Astrocyte (in vitro differentiated cells and primary cell): Measurements from ENCODE around the gene KDM4B. TPM values are rescaled to one million over a fixed set of nuclear protein-coding genes. Genes with fewer than 3 reads are reported as not detected.

Experiments
- DNase-seq: peaks from one replicate; pipeline ENCODE4 v3.0.0-alpha.2; 2010; ENCODE audit warnings: low read depth
- FAIRE-seq: peaks from 2 replicates; lab custom pipeline; 2011; peaks lifted over from hg19 to GRCh38; lab: Jason Lieb, UNC
- H2AFZ ChIP-seq: 2 replicates; pipeline ENCODE4 v1.6.0; 2012; ENCODE audit warnings: low read depth, low read length, inconsistent platforms
- H3K27ac ChIP-seq: 2 replicates; pipeline ENCODE4 v1.5.1; 2011; ENCODE audit warnings: low read depth, low read length, inconsistent platforms
- H3K27me3 ChIP-seq: 2 replicates; pipeline ENCODE4 v1.6.0; 2011; ENCODE audit warnings: low read length, inconsistent platforms; ENCODE audit not compliant: insufficient read depth
- H3K36me3 ChIP-seq: 2 replicates; pipeline ENCODE4 v1.5.1; 2011; ENCODE audit warnings: low read length, inconsistent platforms; ENCODE audit not compliant: insufficient read depth
- H3K4me1 ChIP-seq: 2 replicates; pipeline ENCODE4 v1.5.1; 2011; ENCODE audit warnings: low read length, inconsistent platforms; ENCODE audit not compliant: insufficient read depth
- H3K4me2 ChIP-seq: 2 replicates; pipeline ENCODE4 v1.6.0; 2012; ENCODE audit warnings: low read length, inconsistent platforms
- H3K4me3 ChIP-seq: 2 replicates; pipeline ENCODE4 v1.5.1; 2011; ENCODE audit warnings: low read depth, mild to moderate bottlenecking, low read length, inconsistent platforms; ENCODE audit not compliant: insufficient read depth
- H3K79me2 ChIP-seq: 2 replicates; pipeline ENCODE4 v1.6.0; 2012; ENCODE audit warnings: mild to moderate bottlenecking, low read length, inconsistent platforms; ENCODE audit not compliant: insufficient read depth
- H3K9ac ChIP-seq: 2 replicates; pipeline ENCODE4 v1.6.0; 2012; ENCODE audit warnings: mild to moderate bottlenecking, low read length, inconsistent platforms
- H3K9me3 ChIP-seq: 2 replicates; pipeline ENCODE4 v1.5.1; 2012; ENCODE audit warnings: low read depth, mild to moderate bottlenecking, low read length, inconsistent platforms; ENCODE audit not compliant: insufficient read depth
- H4K20me1 ChIP-seq: 2 replicates; pipeline ENCODE4 v1.6.0; 2012; ENCODE audit warnings: low read length, inconsistent platforms; ENCODE audit not compliant: insufficient read depth
- H3K27ac Mint-ChIP-seq: one replicate; pipeline ENCODE4 v1.8.0; 2021; ENCODE audit warnings: mild to moderate bottlenecking, mixed read lengths; ENCODE audit not compliant: unreplicated experiment
- H3K27me3 Mint-ChIP-seq: one replicate; pipeline ENCODE4 v1.8.0; 2021; ENCODE audit warnings: low read depth, mixed read lengths; ENCODE audit not compliant: unreplicated experiment
- H3K36me3 Mint-ChIP-seq: one replicate; pipeline ENCODE4 v1.8.0; 2021; ENCODE audit warnings: low read depth, mixed read lengths; ENCODE audit not compliant: unreplicated experiment
- H3K4me1 Mint-ChIP-seq: one replicate; pipeline ENCODE4 v1.8.0; 2021; ENCODE audit warnings: low read depth, mixed read lengths; ENCODE audit not compliant: unreplicated experiment
- H3K4me3 Mint-ChIP-seq: one replicate; pipeline ENCODE4 v1.8.0; 2021; ENCODE audit warnings: mild to moderate bottlenecking, moderate library complexity, mixed read lengths; ENCODE audit not compliant: unreplicated experiment
- H3K9me3 Mint-ChIP-seq: one replicate; pipeline ENCODE4 v1.8.0; 2021; ENCODE audit warnings: mild to moderate bottlenecking, mixed read lengths; ENCODE audit not compliant: unreplicated experiment
- EZH2 ChIP-seq: IDR thresholded peaks from 2 replicates; pipeline ENCODE4 v1.6.1; 2012; ENCODE audit warnings: mild to moderate bottlenecking, low read length, inconsistent platforms; ENCODE audit not compliant: insufficient read depth
- total RNA-seq: library from RNA; stranded (reverse); gene quantifications from 2 replicates; pipeline ENCODE4 v1.2.1, GENCODE V29; 2021
- TF ChIP-seq, protein P1 (sequence below): IDR thresholded peaks from 2 replicates; pipeline ENCODE4 v1.5.1; 2011; ENCODE audit warnings: low read depth, mild to moderate bottlenecking, inconsistent platforms, low read length, moderate library complexity; ENCODE audit not compliant: insufficient read depth

The KDM4B gene
- total RNA-seq, 1 donor from 2014 or later, result 55.2 TPM

DNA sequence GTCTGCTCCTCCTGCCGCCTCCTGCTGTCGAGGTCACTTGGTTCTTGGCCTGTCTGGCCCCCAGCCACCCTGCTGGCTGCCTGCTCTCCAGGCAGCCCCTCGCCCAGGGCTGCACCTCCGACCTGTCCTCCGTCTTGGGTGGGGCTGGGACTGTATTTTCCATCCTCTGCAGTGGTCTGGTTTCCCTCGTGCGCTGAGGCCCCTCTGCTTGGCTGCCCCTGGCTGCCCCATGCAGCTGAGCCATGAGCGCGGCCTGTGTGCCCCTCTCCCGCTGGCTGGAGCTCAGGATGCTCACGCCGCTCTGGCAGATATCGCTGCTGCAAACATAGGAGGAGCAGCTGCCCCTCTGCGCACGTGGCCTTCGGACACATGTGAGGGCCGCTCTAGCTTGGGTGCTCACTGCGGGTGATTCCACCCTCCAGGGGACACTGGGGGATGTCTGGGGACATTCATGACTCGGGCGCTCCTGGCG lies 45.6 kb upstream of the KDM4B start:
- no peak for DNase-seq
- H3K27ac Mint-ChIP-seq, result no peak overlapping the region
- no peak overlapping the region for H3K4me3 ChIP-seq
- no peaks in the 10 kb centered on the region for H3K9me3 ChIP-seq
- H3K27me3 ChIP-seq, result no peaks in the 10 kb centered on the region
- no peak overlapping the region for H3K4me3 Mint-ChIP-seq
- H3K27me3 Mint-ChIP-seq, result no peaks in the 10 kb centered on the region
- FAIRE-seq, result no peak
- TF ChIP-seq, protein P1, sequence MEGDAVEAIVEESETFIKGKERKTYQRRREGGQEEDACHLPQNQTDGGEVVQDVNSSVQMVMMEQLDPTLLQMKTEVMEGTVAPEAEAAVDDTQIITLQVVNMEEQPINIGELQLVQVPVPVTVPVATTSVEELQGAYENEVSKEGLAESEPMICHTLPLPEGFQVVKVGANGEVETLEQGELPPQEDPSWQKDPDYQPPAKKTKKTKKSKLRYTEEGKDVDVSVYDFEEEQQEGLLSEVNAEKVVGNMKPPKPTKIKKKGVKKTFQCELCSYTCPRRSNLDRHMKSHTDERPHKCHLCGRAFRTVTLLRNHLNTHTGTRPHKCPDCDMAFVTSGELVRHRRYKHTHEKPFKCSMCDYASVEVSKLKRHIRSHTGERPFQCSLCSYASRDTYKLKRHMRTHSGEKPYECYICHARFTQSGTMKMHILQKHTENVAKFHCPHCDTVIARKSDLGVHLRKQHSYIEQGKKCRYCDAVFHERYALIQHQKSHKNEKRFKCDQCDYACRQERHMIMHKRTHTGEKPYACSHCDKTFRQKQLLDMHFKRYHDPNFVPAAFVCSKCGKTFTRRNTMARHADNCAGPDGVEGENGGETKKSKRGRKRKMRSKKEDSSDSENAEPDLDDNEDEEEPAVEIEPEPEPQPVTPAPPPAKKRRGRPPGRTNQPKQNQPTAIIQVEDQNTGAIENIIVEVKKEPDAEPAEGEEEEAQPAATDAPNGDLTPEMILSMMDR, result no peak
- TF ChIP-seq EZH2, result no peak
- H3K9ac ChIP-seq, result no peak overlapping the region
- H2AFZ ChIP-seq, result no peak overlapping the region
- H3K4me1 ChIP-seq, result peaks cover 11% of the 10 kb centered on the region
- no peak overlapping the region for H3K4me2 ChIP-seq
- peaks cover 5% of the 10 kb centered on the region for H3K4me1 Mint-ChIP-seq
- H3K79me2 ChIP-seq, result peaks cover 89% of the 10 kb centered on the region
- H3K36me3 Mint-ChIP-seq, result no peaks in the 10 kb centered on the region
- peaks cover 7% of the 10 kb centered on the region for H3K36me3 ChIP-seq
- H3K9me3 Mint-ChIP-seq, result no peaks in the 10 kb centered on the region
- H4K20me1 ChIP-seq, result peaks cover 24% of the 10 kb centered on the region
- no peak overlapping the region for H3K27ac ChIP-seq

DNA sequence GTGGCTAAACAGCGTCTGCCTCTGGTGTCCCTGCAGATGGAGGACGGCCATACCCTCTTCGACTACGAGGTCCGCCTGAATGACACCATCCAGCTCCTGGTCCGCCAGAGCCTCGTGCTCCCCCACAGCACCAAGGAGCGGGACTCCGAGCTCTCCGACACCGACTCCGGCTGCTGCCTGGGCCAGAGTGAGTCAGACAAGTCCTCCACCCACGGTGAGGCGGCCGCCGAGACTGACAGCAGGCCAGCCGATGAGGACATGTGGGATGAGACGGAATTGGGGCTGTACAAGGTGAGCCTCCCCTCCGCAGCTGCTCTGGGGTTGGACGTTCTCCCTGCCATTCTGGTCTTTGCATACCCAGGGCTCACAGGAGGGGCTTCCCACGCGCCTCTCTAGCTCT lies 39.7 kb upstream of the KDM4B start:
- Histone ChIP-seq H3K4me1 (peaks cover 36% of the 10 kb centered on the region), H3K9me3 (no peaks in the 10 kb centered on the region), H3K4me3 (no peak overlapping the region), H3K4me2 (peak overlapping the region; percentile 59), H3K79me2 (peaks cover 84% of the 10 kb centered on the region), H3K36me3 (peaks cover 9% of the 10 kb centered on the region), H3K27me3 (no peaks in the 10 kb centered on the region), H3K9ac (peak overlapping the region; percentile 53), H4K20me1 (peaks cover under 1% of the 10 kb centered on the region), H3K27ac (peak overlapping the region; percentile 58), H2AFZ (peak overlapping the region; percentile 38)
- Mint-ChIP-seq H3K27me3 (no peaks in the 10 kb centered on the region), H3K27ac (no peak overlapping the region), H3K36me3 (peaks cover 7% of the 10 kb centered on the region), H3K4me1 (peaks cover 9% of the 10 kb centered on the region), H3K9me3 (no peaks in the 10 kb centered on the region), H3K4me3 (no peak overlapping the region)
- peak; percentile 84 for DNase-seq
- FAIRE-seq, result no peak
- TF ChIP-seq, protein P1, result no peak

DNA sequence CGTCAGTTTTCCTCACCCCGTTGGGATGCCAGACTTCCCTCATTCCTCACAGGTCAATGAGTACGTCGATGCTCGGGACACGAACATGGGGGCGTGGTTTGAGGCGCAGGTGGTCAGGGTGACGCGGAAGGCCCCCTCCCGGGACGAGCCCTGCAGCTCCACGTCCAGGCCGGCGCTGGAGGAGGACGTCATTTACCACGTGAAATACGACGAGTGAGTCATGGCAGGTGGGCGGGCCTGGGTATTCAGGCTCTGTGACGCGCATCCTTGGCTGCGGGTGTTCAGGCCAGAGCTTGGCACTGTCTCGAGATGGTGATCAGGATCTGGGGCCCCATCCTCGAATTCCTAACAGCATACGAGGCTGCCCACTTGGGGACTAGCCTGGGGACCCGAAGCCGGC lies 38.2 kb upstream of the KDM4B start:
- Histone ChIP-seq H3K4me2 (peak overlapping the region; percentile 33), H3K27ac (peak overlapping the region; percentile 78), H3K4me3 (no peak overlapping the region), H2AFZ (no peak overlapping the region), H4K20me1 (peaks cover 7% of the 10 kb centered on the region), H3K9ac (peak overlapping the region; percentile 65), H3K79me2 (peaks cover 82% of the 10 kb centered on the region), H3K4me1 (peaks cover 36% of the 10 kb centered on the region), H3K36me3 (peaks cover 17% of the 10 kb centered on the region), H3K27me3 (no peaks in the 10 kb centered on the region), H3K9me3 (no peaks in the 10 kb centered on the region)
- TF ChIP-seq, protein P1, result no peak
- no peak overlapping the region for H3K4me3 Mint-ChIP-seq
- peak; percentile 94 for DNase-seq
- H3K9me3 Mint-ChIP-seq, result no peaks in the 10 kb centered on the region
- H3K27ac Mint-ChIP-seq, result no peak overlapping the region
- H3K4me1 Mint-ChIP-seq, result peaks cover 9% of the 10 kb centered on the region
- peaks cover 14% of the 10 kb centered on the region for H3K36me3 Mint-ChIP-seq
- no peaks in the 10 kb centered on the region for H3K27me3 Mint-ChIP-seq
- FAIRE-seq, result no peak
